CD4-positive, alpha-beta T cell treated with Interleukin-15 for 4 hours (primary cell): ENCODE measurements around the gene SERPINA3.

Source experiments
- DNase-seq: peaks from one replicate; pipeline ENCODE4 v3.0.0-alpha.2; 2020; ENCODE audit warnings: low spot score

SERPINA3 gene

DNA sequence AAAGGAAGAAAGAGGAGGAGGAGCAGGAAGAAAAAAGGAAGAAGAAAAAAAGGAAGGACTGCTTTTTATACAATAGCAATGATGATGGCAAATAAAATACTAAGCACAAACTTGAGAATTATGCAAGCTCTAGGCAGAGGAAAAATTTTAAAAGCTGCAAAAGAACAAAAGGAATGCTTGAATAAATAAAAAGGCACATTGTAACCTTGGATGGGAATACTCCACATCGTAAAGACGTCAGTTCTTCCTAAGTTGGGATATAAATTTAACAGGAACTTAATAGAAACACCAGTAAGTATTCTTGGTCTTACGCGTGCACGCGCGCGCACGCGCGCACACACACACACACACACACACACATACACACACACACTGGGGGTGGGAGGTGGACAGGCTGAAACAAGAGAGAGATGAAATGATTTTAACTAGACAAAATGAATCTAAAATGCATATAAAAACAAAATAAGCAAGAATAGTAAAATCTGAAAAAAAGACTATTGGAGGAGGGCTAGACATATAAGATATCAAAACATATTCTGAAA, 43.0 kb downstream of the SERPINA3 start:
- no peak for DNase-seq

DNA sequence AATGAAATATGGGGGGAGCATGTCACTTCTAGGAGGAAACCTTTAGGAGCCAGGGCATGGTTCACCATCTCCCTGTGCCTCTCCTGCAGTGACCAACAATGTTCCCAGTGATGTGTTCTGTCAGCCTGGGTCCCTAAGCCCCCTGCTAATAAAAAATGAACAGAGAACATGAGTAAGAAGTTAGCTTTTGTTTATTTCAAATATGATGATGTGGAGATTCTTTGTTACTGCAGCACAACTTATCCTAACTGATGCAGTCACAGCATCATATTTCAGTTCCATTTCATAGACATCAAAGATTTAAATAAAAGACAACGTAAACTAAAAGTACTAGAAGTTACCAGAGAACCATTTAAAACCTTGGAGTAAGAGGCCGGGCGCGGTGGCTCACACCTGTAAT, 43.9 kb downstream of the SERPINA3 start:
- DNase-seq: no peak

DNA sequence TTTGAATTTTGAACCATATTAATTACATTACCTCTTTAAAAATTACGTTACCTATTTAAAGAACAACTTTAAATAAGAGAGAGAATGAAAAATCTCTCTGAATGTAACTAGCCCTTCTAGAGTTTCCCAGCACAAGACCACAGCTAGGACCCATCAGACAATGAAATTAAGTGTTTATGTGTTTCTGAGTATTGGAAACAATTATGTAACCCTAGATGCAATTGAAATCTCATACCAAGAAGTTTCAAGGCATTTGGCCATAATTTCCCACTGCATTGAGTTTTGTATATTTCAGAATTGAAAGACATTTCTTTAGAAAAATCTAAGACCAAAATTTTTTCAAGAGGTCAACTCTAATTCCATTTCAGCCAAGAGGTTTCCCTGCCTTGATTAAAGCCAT, 47.1 kb downstream of the SERPINA3 start:
- DNase-seq: no peak

DNA sequence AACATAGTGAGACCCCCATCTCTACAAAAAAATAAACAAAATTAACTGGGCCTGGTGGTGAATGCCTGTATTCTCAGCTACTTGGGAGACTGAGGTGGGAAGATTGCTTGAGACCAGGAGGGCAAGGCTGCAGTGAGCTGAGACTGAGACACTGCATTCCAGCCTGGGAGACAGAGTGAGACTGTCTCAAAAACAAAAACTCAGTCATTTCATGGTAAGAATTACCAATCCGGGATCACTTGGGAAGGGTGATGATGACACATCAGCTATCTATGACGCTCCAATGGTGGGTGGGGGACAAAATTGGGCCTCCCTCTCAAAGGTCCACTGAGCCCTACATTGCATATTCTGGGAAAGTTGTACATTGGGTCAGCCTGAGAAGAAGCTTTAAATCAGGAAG, 47.7 kb downstream of the SERPINA3 start:
- no peak for DNase-seq

DNA sequence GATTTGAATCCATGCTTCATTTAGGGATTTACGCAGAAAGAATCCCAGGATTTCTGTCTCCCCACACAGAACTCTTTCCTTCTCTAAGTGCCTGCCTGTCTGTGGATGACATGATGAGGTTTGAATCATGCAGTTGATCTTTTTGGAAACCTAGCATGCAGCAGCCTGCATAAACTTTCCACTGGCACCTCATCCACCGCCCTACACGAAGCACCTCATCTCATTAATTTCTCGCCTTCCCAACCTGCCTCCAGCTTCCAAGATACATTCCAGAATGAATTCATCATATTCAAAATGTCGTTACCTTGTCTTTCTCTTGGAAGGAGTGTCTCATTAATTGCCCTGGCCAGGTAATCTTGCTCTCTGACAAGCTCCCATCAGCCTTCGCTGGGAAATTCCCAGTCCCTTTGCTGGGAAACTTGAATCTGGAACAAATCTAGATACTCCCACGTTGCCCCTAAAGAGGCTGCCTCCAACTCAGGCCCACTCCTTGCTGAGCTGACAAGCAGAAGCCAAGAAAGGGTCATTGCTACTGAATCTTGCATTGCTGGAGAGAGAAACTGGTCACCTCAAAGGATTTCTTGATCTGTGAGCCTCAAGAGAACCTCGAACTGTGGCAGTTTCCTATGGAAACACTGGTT, 48.2 kb downstream of the SERPINA3 start:
- no peak for DNase-seq

DNA sequence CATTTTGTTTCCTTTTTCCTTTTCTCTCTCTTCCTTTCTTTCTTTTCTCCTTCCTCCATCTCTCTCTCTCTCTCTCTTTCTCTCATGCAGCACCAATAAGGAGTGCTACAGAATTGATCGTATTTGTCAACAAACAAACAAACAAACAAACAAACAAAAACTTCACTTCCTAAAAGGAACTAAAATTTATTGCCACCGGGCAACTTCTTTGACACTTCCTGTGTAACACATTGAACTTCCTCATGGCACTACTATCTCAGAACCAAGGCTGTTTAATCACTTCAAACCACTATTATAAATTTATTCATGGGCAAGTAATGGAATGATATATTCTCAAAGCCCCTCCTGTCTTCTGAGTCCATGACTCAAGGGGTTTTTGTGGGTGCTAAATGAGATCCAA, 51.3 kb downstream of the SERPINA3 start:
- DNase-seq: no peak

DNA sequence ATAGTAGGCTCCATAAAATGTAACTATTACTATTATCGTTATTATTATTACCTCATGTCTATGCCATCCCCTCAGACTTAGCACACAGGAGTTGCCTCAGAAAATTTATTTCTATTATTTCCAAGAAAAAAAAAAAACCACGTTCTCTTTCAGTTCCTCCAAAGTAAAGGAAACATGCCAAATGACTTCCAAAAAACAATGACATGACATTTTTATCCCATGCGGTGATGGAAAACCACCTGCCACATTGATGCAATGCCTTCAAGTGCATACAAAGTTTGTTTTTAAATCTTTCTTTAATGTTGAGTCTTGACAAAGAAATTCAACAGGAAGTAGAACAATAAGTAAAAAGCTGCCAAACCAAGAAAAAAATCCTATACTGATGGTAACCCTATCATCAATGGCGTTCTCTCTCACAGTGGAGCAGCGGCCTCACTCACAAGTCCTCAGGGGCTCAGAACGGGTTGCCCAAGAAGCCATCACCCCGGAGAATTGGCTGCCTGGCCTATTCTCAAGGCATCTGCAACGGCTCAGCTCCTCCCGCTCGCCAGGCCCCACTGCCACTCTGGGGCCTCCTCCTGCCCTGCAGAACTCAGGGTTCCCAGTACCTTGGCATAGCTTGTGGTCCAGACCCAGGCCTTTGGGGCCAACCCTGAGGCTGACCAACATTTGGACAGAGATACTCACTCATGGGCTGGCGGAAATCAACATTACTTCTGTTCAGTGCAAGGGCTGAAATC, 51.9 kb downstream of the SERPINA3 start:
- no peak for DNase-seq

DNA sequence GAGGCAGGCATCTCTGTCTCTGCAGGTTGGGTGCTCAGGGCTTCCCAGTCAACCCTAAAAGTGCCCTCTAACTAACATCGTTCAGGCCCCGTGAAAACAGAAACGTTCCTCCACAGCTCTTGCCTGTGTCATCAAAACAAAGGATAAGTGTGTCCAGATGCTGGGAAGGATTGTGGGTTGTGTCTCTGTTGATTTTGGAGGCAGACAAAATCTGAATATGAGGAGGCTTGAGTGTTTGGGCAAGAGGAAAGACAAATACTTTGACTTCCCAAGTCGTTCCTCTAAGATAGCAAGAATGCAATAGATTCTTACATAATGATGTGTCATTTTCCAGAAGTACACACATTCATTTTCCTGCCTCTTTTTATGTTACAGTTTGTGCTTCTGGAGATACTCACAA, 52.9 kb downstream of the SERPINA3 start:
- no peak for DNase-seq

DNA sequence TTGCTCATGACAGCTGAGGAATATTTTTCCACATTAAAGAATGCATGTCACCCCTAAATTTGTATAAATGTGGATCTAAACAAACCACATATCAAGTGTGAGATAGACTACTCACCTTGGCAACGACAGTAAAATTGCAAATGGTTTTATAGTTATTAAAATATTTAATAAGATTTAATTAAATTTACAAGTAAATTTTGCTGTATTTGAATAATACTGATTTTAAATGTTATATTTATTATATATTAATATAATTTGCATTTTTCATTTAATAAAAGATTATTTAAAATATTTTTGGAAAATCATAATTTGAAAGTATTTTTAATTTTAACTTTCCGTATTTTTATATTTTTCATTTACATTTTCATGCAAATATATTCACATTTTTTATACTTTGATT, 53.4 kb downstream of the SERPINA3 start:
- no peak for DNase-seq

DNA sequence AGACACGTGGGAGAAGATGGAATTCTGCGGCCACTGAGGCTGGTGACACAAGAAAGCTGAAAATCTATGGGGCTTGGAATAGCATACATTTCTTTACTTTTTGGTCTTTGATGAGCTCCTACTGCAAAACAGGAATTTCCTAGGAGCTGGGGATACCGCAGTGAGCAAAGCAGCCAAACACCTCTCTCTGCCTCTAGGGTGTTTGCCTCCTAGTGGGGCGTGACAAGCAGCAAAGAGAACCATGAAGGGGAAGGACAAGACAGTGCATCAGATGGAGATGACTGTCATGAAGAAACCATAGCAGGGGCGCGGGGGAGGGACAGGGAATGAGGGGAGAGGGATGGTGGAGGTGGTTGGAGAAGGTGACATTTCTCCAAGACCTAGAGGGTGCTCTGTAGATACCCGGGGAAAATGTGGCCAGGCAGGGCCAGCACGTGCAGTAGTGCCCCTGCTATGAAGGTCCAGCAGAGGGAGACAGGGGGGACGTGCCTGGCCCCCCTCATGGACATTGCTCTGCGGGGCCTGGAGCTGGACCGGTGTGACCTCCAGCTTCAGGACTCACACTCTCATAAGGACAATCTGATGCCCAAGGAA, 58.6 kb downstream of the SERPINA3 start:
- no peak for DNase-seq

DNA sequence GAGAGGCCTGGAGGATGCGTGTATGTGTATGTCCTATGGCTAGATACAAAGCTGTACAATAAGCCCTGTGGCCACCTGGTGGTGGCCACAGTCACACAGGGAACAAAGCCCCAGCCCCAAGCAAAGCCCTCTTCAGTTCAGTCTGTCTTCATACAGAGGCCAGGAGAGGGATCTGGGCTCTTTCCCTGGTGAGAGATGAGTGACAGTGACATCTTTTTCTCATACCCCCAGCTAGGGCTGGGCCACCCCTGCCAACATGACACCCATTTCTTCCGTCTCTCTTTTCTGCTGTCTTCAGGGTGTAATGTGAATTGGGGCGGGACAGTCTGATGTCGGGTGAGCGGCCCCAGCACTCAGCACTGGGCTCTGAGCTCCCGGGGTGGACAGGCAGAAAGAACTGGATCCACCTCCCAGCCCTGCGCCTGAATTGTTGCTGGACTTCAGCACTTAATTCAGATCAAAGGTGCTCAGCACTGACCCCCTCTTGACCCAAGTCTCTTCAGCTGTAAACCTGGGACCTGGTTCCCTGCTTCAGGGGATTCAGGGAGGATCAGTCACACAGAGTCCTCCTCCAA, 59.8 kb downstream of the SERPINA3 start:
- DNase-seq: no peak

DNA sequence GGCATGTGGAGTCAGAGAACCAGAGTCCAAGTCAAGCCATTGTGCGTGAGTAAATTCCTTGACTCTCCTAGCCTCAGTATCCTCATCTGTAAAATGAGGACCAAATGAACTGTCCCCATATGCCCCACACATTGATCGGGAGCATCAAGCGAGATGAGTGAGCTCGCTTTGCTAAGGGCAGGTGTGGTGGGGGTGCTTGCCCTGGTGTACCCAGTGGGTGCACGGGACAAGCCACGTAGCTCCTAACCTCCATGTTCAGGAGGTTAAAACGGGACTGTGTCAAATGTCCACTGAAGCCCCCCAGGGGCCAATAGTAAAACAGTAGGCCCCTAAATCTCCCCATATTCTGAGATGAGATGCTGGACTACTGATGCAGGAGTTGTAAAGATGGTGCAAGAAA, 60.9 kb downstream of the SERPINA3 start:
- DNase-seq: no peak
